Mammary epithelial cell (primary cell): ENCODE results near the gene SPACDR.

Source experiments
- EZH2 ChIP-seq: IDR thresholded peaks from 2 replicates; pipeline ENCODE4 v1.6.1; 2012; ENCODE audit warnings: low read length, inconsistent platforms, borderline replicate concordance
- TF ChIP-seq, protein P1 (sequence below), 2 donors: IDR thresholded peaks in 1 of 2; conservative IDR thresholded peaks in 1 of 2; 2 replicates each; pipeline ENCODE4 v1.5.1; 2011 to 2012; ENCODE audit warnings: inconsistent platforms in 2 of 2, low read length in 2 of 2, mild to moderate bottlenecking in 2 of 2, control low read depth in 1 of 2, low read depth in 1 of 2; ENCODE audit not compliant: insufficient read depth in 1 of 2; ENCODE audit errors: extremely low read depth in 1 of 2

DNA sequence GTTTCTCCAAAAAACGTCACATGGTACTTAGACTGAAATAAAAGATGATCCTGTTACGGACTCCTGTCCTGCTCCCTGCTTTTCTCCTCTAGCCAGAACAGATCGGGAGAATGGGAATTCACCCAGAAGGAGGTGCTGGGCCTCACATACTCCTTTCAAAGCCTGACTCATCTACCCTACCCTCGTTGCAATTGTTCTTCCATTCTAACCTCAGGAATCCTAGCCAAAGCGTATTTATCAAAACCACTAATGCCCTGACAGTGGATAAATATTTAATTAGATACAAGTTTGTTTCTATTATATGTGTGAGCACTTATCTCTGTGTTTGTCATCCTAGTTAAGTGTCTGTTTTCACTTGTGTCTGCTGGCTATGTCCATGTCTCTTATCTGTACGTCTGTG, 57.3 kb downstream of the SPACDR start:
- TF ChIP-seq, protein P1, sequence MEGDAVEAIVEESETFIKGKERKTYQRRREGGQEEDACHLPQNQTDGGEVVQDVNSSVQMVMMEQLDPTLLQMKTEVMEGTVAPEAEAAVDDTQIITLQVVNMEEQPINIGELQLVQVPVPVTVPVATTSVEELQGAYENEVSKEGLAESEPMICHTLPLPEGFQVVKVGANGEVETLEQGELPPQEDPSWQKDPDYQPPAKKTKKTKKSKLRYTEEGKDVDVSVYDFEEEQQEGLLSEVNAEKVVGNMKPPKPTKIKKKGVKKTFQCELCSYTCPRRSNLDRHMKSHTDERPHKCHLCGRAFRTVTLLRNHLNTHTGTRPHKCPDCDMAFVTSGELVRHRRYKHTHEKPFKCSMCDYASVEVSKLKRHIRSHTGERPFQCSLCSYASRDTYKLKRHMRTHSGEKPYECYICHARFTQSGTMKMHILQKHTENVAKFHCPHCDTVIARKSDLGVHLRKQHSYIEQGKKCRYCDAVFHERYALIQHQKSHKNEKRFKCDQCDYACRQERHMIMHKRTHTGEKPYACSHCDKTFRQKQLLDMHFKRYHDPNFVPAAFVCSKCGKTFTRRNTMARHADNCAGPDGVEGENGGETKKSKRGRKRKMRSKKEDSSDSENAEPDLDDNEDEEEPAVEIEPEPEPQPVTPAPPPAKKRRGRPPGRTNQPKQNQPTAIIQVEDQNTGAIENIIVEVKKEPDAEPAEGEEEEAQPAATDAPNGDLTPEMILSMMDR (conservative IDR thresholded peaks at IDR 0.05 in 1 of 2, IDR thresholded peaks at IDR 0.05 in 1 of 2; ENCODE audit: extremely low read depth in 1 of 2, insufficient read depth in 1 of 2, low read depth in 1 of 2, low read length in 2 of 2), result no peak
- no peak for TF ChIP-seq EZH2
